GM06990 (cell line): ENCODE measurements around the gene COL2A1.

Experiments
- DNase-seq: peaks from one replicate; pipeline ENCODE4 v3.0.0-alpha.2; 2011; ENCODE audit not compliant: insufficient read length; ENCODE audit errors: extremely low read depth
- H3K27me3 ChIP-seq: replicated peaks from 2 replicates; pipeline ENCODE4 v1.6.0; 2011; ENCODE audit warnings: low read length; ENCODE audit not compliant: control insufficient read depth, insufficient read depth
- H3K36me3 ChIP-seq: 2 replicates; pipeline ENCODE4 v1.5.1; 2011; ENCODE audit warnings: low read length; ENCODE audit not compliant: control insufficient read depth, insufficient read depth
- H3K4me3 ChIP-seq: replicated peaks from 2 replicates; pipeline ENCODE4 v1.5.1; 2011; ENCODE audit warnings: low read depth, mild to moderate bottlenecking, control low read depth, low read length
- CTCF ChIP-seq: IDR thresholded peaks from 2 replicates; pipeline ENCODE4 v1.5.1; 2011; ENCODE audit warnings: low read length, control low read depth, mild to moderate bottlenecking, inconsistent platforms; ENCODE audit not compliant: insufficient read depth, poor library complexity, severe bottlenecking

COL2A1 gene

GRCh38 chr12:47975816-47976215 is 28.5 kb downstream of the COL2A1 start:
- no peaks in the 10 kb centered on the region for H3K36me3 ChIP-seq
- no peak overlapping the region for H3K4me3 ChIP-seq
- DNase-seq = no peak
- no peak for TF ChIP-seq CTCF
- no peaks in the 10 kb centered on the region; the same call in 1 of the 2 replicates for H3K27me3 ChIP-seq

DNA sequence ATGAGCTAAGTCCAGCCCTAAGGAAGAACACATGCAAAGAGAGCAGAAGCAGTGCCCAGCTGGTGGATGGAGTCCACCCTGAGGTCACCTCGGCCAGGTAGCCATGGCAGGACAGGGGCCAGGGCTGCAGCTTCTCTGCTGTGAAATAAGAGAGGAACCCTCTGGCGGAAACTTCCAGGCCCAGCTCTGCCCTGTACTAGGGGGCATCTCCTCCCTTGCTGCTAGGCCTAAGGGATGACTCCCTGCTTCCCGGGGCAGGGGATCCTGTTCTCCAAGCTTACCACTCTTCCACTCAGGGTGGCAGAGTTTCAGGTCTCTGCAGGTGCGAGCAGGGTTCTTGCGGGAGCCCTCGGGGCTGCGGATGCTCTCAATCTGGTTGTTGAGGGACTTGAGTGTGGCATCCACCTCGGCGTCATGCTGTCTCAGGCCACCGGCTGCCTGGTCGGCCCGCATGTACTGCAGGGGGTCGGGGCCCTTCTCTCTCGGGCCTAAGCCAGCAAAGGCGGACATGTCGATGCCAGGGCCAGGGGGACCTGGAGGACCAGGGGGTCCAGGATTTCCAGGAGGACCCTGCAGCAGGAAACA is 29.1 kb downstream of the COL2A1 start:
- no peak for TF ChIP-seq CTCF
- Histone ChIP-seq H3K27me3 (no peaks in the 10 kb centered on the region; the same call in 1 of the 2 replicates), H3K36me3 (no peaks in the 10 kb centered on the region), H3K4me3 (no peak overlapping the region)
- no peak for DNase-seq

DNA sequence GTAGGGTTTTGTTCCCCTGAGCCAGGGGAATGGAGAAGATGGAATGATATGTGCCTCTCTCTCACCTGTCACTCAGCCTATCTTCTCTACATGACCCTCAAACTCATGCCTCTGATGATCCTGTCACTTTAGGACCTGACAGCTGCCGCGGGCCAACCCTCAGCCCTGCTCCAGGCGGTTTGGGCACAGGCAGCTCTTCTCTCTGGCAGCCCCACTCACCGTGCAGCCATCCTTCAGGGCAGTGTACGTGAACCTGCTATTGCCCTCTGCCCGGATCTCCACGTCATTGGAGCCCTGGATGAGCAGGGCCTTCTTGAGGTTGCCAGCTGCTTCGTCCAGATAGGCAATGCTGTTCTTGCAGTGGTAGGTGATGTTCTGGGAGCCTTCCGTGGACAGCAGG is 30.4 kb downstream of the COL2A1 start:
- TF ChIP-seq CTCF = no peak
- H3K36me3 ChIP-seq = no peaks in the 10 kb centered on the region
- no peaks in the 10 kb centered on the region; the same call in 1 of the 2 replicates for H3K27me3 ChIP-seq
- no peak overlapping the region for H3K4me3 ChIP-seq
- no peak for DNase-seq

DNA sequence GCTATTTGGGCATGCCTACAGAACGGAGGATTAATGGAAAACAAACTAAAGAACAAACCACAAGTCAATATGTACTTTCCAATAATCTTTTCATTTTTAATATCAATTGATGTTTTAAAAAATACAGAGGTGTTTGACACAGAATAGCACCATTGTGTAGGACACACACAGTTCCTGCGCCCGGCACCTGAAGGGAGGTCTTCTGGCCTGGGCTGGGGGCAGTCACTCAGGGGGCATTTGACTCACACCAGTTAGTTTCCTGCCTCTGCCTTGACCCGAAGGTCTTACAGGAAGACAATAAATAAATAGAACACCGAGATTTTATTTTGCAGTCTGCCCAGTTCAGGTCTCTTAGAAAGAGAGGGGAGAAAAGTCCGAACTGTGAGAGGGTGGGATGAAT is 31.4 kb downstream of the COL2A1 start:
- no peak for DNase-seq
- Histone ChIP-seq H3K36me3 (peaks cover 3% of the 10 kb centered on the region; the same call in 1 of the 2 replicates), H3K4me3 (no peak overlapping the region), H3K27me3 (no peaks in the 10 kb centered on the region)
- no peak for TF ChIP-seq CTCF

DNA sequence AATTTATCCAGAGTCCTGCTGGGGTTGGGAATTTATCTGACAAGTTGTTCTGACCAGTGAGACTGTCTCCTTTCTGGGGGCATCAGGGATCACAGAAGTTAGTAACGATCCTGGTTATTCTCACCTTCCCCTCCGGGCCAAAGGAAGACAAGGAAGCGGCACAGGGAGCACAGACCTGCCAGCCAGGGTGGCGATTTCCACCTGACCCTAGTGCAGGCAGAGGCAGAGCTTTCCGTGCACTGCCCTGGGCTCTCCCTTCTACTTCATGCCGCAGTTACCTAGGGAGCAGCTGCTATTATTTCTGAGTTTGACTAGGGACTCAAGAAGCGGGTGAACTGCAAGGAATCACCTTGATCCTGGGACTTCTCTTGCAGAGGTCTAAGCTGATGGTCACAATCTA is 33.4 kb downstream of the COL2A1 start:
- Histone ChIP-seq H3K36me3 (peaks cover 5% of the 10 kb centered on the region), H3K4me3 (no peak overlapping the region), H3K27me3 (no peaks in the 10 kb centered on the region)
- TF ChIP-seq CTCF = no peak
- DNase-seq = no peak

GRCh38 chr12:47969845-47970244 is 34.4 kb downstream of the COL2A1 start:
- TF ChIP-seq CTCF = no peak
- peaks cover 5% of the 10 kb centered on the region for H3K36me3 ChIP-seq
- H3K4me3 ChIP-seq = no peak overlapping the region
- DNase-seq = no peak
- no peaks in the 10 kb centered on the region for H3K27me3 ChIP-seq
